Omental fat pad (tissue), 4 donors: ENCODE measurements around the gene CNPY2. TPM values are rescaled to one million over a fixed set of nuclear protein-coding genes. Genes with fewer than 3 reads are reported as not detected.

ENCODE experiments used
- ATAC-seq: fragments of 150-250 bp; one replicate; pipeline ENCODE4 v1.9.1; 2016; ENCODE audit warnings: mild to moderate bottlenecking, moderate library complexity; ENCODE audit not compliant: low FRiP score
- DNase-seq: peaks from one replicate; pipeline ENCODE4 v3.0.0-alpha.2; 2019; ENCODE audit warnings: low spot score
- small RNA-seq: library from RNA; depleted of rRNA; stranded (forward); fragments of <200 nt; gene quantifications from one replicate; pipeline ENCODE3, GENCODE V24; 2016
- total RNA-seq, 4 donors: library from RNA; depleted of rRNA; stranded (reverse); fragments of >200 nt; gene quantifications; one replicate each; pipeline ENCODE4 v1.1.0, GENCODE V29; 2016
- TF ChIP-seq, protein P1 (sequence below), 3 donors: fragments of 450-650 bp; IDR thresholded peaks; one replicate each; pipeline ENCODE4 v1.5.1; 2016 to 2017; ENCODE audit warnings: antibody characterized with exemption in 3 of 3, mild to moderate bottlenecking in 3 of 3, moderate library complexity in 2 of 3

CNPY2 gene
- total RNA-seq, 4 donors from 2014 or later: 60.4 to 77.8 (median 69.7) TPM

- TF ChIP-seq, protein P1, sequence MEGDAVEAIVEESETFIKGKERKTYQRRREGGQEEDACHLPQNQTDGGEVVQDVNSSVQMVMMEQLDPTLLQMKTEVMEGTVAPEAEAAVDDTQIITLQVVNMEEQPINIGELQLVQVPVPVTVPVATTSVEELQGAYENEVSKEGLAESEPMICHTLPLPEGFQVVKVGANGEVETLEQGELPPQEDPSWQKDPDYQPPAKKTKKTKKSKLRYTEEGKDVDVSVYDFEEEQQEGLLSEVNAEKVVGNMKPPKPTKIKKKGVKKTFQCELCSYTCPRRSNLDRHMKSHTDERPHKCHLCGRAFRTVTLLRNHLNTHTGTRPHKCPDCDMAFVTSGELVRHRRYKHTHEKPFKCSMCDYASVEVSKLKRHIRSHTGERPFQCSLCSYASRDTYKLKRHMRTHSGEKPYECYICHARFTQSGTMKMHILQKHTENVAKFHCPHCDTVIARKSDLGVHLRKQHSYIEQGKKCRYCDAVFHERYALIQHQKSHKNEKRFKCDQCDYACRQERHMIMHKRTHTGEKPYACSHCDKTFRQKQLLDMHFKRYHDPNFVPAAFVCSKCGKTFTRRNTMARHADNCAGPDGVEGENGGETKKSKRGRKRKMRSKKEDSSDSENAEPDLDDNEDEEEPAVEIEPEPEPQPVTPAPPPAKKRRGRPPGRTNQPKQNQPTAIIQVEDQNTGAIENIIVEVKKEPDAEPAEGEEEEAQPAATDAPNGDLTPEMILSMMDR (IDR thresholded peaks at IDR 0.05): no peak
- DNase-seq: no peak
- no peak for ATAC-seq
Observed at GRCh38 chr12:56261503-56262232, 54.1 kb downstream of the CNPY2 start.

- DNase-seq (no peak), ATAC-seq (no peak)
- TF ChIP-seq, protein P1 (IDR thresholded peaks at IDR 0.05): no peak
Observed at GRCh38 chr12:56260921-56261320, 54.9 kb downstream of the CNPY2 start.

DNA sequence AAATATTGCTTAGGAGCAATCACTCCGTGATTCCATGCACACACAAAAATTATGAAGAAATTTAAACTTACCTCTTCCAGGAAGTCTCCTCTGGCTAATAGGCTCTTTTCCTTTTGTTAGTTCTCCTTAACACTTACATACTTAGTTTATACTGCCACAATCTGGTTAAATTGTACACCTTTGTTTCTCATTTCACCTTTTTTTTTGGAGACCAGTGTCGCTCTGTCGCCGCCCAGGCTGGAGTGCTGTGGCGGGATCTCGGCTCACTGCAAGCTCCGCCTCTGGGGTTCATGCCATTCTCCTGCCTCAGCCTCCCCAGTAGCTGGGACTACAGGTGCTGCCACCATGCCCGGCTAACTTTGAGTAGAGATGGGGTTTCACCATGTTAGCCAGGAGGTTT, 55.4 kb downstream of the CNPY2 start:
- ATAC-seq (no peak), DNase-seq (no peak)
- TF ChIP-seq, protein P1 (IDR thresholded peaks at IDR 0.05): no peak

Small RNAs within 50 kb of the gene (small RNA-seq; reads per million reads assigned to genes)
- not detected for gene RNU7-40P

Other genes with a start within 250 kb of the CNPY2 start
- gene ERBB3, start 235.8 kb downstream of the CNPY2 start, total RNA-seq: 1 to 10 TPM; 2.9 to 8.3 (median 7.6) TPM
- gene PA2G4, start 211.4 kb downstream of the CNPY2 start, total RNA-seq: 100 to 1,000 TPM in 3 of 4 donors, 10 to 100 TPM in 1; 90.2 to 232 (median 119) TPM
- gene RPL41, start 199.4 kb downstream of the CNPY2 start, total RNA-seq: 1,000 to 10,000 TPM; 2,553 to 3,094 (median 2,929) TPM
- 1 to 10 TPM; 3.5 to 5.5 (median 4.9) TPM for gene ZC3H10, start 197.7 kb downstream of the CNPY2 start, total RNA-seq
- 100 to 1,000 TPM; 129 to 447 (median 345) TPM for gene ESYT1, start 187.7 kb downstream of the CNPY2 start, total RNA-seq
- 10 to 100 TPM; 25.8 to 42.4 (median 31.8) TPM for gene MYL6B, start 163.4 kb downstream of the CNPY2 start, total RNA-seq
- gene MYL6, start 157.6 kb downstream of the CNPY2 start, total RNA-seq: 1,000 to 10,000 TPM; 2,379 to 4,265 (median 3,293) TPM
- 100 to 1,000 TPM in 1 of 4 donors, 10 to 100 TPM in 3; 65.5 to 101 (median 82.1) TPM for gene SMARCC2, start 126.5 kb downstream of the CNPY2 start, total RNA-seq
- gene RNF41, start 94.1 kb downstream of the CNPY2 start, total RNA-seq: 100 to 1,000 TPM in 1 of 4 donors, 10 to 100 TPM in 3; 50.0 to 128 (median 76.2) TPM
- gene NABP2, start 91.6 kb downstream of the CNPY2 start, total RNA-seq: 10 to 100 TPM; 13.2 to 24.3 (median 17.2) TPM
- gene SLC39A5, start 85.9 kb downstream of the CNPY2 start, total RNA-seq: not detected
- 10 to 100 TPM; 13.6 to 19.2 (median 16.8) TPM for gene ANKRD52, start 57.6 kb downstream of the CNPY2 start, total RNA-seq
- gene COQ10A, start 49.0 kb downstream of the CNPY2 start, total RNA-seq: 10 to 100 TPM in 3 of 4 donors, 1 to 10 TPM in 1; 9.0 to 18.1 (median 13.5) TPM
- 100 to 1,000 TPM; 143 to 210 (median 194) TPM for gene CS, start 15.7 kb downstream of the CNPY2 start, total RNA-seq
- gene PAN2, start 18.0 kb upstream of the CNPY2 start, total RNA-seq: 10 to 100 TPM; 17.3 to 57.8 (median 40.7) TPM
- 1 to 10 TPM in 1 of 4 donors, not detected in 3; 2.2 TPM for gene IL23A, start 22.9 kb upstream of the CNPY2 start, total RNA-seq
- 100 to 1,000 TPM; 137 to 256 (median 177) TPM for gene STAT2, start 44.1 kb upstream of the CNPY2 start, total RNA-seq
- not detected for gene APOF, start 46.9 kb upstream of the CNPY2 start, total RNA-seq
- 1 to 10 TPM; 3.2 to 6.8 (median 4.3) TPM for gene TIMELESS, start 133.4 kb upstream of the CNPY2 start, total RNA-seq
- not detected for gene MIP, start 138.7 kb upstream of the CNPY2 start, total RNA-seq
- gene SPRYD4, start 152.6 kb upstream of the CNPY2 start, total RNA-seq: 1 to 10 TPM; 2.3 to 4.7 (median 2.9) TPM
- gene GLS2, start 172.2 kb upstream of the CNPY2 start, total RNA-seq: 1 to 10 TPM in 2 of 4 donors, under 1 TPM in 1, not detected in 1; 0.88 to 2.6 (median 1.7) TPM
- gene RBMS2, start 205.8 kb upstream of the CNPY2 start, total RNA-seq: 10 to 100 TPM; 22.2 to 63.8 (median 30.6) TPM